CD4-positive, alpha-beta T cell treated with Interleukin-4 for 4 hours (primary cell): ENCODE results near the gene SLC16A7.
A peak's percentile ranks its signal among the peaks of the same experiment; 100 is the strongest.
"Not testable (repeated sequence)": the region's sequence is repeated elsewhere in the genome, so short reads cannot be mapped to it uniquely, and the experiment has no call there.

Source experiments
- DNase-seq: peaks from one replicate; pipeline ENCODE4 v3.0.0-alpha.2; 2020

SLC16A7 gene, protein sequence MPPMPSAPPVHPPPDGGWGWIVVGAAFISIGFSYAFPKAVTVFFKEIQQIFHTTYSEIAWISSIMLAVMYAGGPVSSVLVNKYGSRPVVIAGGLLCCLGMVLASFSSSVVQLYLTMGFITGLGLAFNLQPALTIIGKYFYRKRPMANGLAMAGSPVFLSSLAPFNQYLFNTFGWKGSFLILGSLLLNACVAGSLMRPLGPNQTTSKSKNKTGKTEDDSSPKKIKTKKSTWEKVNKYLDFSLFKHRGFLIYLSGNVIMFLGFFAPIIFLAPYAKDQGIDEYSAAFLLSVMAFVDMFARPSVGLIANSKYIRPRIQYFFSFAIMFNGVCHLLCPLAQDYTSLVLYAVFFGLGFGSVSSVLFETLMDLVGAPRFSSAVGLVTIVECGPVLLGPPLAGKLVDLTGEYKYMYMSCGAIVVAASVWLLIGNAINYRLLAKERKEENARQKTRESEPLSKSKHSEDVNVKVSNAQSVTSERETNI

DNA sequence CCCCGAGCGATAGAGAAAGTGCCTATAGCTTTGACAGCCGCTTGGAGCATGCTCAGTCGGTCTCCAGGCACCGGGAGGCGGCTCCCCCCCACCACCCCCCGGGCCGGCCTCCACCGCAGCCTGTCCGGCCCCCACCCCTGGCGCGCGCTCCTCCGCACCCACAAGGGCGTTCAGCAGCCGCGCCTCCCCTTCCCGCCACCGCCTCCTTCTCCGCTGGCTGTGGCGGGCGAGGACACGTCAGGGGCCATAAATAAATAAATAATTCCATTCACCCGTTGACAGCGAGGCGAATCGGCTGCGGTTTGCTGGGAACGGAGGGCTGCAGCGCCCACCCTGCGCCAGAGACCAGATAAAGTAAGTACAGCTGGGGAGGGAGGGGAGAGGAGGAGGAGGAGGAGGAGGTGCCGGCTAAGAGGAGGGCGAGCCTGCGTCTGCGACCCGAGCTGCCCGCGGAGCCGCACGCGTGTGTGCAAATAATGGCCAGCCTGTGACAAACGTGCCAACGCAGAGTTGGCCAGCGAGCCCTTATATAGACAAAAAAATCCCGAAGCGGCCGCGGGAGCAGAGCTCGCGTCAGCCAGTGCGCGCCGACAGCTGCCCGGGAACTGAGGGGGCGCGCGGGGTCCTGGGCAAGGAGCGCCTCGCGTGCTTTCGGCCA, at the start of gene SLC16A7:
TSS of gene SLC16A7 (plus strand) at position 147 of the 658 bp plus-strand sequence. CDS start 108,773 bp downstream, outside the sequence.
- DNase-seq: peak; percentile 87

DNA sequence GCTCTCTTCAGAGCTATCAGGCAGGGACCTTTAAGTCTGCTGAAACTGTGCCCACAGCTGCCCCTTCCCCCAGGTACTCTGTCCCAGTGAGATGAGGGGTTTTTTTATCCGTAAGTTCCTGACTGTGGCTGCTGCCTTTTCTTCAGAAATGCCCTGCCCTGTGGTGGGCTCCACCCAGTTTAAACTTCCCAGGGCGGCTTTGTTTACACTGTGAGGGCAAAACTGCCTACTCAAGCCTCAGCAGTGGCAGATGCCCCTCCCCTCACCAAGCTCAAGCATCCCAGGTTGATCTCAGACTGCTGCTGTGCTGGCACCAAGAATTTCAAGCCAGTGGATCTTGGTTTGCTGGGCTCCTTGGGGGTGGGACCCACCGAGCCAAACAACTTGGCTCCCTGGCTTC, 46.9 kb upstream of the SLC16A7 start:
- peak; percentile 27 for DNase-seq

DNA sequence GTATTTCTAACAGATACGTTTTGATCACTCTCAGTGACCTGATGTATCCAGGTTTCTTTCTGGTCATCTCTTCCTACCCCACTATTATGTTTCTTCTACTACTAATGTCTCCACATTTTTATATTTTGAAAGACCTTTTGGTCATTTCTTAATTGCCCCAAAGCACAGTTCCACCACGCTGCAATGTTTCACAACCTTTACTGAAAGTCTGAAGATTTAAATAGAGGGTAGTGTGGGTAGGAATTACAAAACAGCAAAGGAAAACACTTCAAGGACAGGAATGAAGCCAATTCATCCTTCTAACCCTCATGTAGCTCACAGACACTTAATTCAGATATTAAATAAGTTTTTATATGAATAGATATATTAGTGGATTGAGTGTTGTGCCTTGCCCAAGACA, 36.1 kb upstream of the SLC16A7 start:
- no peak for DNase-seq

DNA sequence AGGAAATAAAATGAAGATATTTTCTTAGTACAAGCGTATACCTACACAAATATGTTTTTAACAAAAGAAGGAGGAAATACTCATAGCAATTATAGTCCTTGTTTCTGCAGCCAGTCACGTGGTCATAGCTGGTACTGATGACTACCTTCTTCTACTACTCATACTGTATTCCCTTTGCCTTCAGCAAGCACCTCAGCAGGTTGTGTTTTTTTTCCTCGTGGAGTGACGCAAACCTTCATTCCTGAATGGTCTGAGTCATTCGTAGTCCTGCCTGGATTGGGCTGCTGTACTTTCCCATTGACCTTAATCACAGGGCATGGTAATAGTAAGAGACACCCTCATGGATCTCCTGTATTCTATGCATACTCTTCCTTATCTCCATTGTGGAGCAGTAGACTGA, 25.7 kb upstream of the SLC16A7 start:
- no peak for DNase-seq

DNA sequence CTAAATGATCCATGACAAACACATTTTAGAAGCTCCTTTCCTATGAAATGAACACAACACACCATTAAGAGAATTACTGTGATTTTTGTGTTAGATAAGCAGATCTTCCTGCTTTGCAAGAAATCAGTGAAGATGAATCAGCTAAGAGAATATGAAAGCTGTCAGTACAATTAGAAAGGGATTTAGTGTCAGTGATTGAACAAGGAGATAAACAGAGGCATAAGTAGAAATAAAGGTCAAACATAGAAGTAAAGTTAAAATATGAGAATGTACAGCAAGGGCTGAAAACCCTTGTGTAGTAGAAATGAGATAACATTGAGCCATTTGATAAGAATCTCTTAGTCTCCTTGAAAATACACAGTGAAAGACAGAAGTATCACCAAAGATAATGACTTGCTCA, 21.4 kb upstream of the SLC16A7 start:
- no peak for DNase-seq

DNA sequence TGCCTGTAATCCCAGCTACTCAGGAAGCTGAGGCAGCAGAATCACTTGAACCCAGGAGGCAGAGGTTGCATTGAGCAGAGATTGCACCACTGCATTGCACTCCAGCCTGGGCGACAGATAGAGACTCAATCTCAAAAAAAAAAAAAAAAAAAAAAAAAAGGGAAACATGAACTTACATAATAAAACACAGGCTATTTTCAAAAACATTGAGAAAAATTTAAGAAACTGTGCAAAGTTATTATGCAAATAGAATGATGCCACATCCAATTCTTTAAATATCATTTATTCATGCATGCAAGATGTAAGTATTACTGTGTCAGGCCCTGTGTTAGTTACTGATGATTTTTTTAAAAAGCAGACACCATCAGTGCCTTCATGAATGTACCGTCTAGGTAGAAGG, 20.0 kb upstream of the SLC16A7 start:
- DNase-seq: no peak

DNA sequence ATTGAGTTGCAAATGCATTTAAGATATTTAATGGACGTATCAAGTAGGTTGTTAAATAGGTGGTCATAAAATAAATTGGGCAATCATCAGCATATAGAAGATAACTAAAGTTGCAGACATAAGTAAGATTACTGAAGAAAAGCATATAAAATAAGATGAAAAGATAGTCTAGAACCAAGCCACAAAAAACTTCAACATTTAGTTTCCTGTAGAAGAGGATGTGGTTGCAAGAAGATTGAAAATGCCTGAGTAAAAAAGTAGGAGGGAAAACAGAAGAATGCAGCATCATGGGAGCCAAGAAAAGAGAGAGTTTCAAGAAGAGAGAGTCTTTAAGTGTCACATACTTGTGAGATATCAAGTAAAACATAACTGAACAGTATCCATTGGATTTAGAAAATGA, 17.6 kb upstream of the SLC16A7 start:
- DNase-seq: no peak

DNA sequence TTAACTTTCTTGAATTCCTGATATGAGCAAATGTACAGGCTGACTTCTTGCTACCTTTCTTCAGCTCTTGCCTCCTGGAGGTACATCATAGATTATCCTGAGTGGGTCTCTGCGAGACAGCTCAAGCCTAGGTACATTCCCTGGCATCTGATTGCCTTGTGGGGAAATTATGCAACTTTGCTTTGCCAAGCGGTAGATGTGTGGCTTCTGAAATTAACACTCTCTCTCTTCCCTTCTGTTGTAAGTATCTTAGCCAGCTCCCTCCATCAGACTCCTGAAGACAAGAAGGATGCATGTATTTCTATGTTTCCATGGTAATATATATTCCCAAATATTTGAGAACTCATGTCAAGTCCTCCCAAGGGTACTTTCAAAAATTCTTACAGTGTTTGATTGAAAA, 16.2 kb upstream of the SLC16A7 start:
- DNase-seq: no peak

DNA sequence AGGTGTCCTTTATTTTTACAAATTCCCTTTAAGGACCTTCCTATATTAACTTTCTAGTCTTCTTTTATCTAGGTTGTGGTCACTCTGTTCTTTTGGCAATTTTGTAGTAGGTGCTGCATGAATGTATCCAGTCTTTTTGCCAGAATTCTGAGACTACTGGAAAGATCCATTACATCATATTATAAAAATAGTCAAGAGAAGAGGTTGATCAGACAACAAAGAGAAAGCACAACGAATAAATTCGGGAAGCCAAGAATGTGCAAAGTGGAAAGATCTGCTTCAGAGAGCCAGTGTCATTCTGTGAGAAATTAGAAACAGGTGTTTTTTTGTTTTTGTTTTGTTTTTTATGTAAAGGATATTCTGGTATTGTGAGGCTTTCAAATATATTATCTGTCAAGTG, 15.8 kb upstream of the SLC16A7 start:
- DNase-seq: no peak

DNA sequence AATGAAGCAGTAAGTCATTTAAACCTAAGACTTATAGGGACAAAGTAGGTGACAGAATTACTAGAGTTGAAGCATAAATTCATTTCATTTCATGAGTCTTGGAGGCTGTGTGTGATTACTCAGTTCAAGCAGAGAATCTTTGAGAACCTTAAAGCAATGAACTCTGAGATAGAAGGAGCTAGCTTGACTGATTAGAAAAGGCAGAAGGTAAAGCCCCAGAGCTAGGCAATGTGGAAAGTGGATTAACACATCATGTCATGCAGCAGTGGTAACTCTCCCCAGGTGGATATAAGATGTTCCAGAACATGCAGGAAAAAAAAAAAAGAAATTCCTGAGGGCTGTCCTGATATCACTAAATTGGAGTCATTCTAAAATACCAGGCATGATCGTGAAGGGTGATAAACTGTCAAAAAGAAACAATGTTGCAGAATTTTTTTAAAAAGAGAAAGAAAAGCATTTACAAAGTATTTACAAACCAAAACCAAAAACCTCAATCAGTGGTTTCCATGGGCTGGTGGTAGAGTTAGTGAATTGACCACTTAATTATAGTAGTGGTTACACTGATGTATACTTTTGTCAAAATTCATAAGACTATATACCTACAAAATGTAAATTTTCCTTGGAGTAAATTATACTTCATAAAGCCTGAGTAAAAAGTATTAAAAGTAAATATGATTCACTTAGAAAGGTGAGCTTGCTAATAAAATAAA, 12.7 kb upstream of the SLC16A7 start:
- DNase-seq: no peak

DNA sequence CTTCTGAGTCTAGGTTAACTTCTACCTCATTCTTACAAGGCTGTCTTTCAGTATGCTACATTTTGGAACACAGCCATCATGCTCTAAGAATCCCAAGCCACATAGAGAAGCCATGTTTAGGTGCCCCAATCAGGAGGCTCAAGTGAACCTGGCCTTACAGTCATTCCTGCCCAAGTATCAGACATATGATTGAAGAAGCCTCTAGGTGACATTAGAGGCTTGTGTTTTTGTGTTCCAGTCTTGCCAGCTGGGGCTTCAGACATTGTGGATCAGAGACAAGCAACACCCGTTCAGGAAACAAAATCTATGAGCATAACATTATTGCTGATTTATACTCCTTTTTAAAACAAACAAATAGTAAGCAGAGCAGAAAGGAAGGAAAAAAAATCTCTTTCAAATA, 8.1 kb upstream of the SLC16A7 start:
- DNase-seq: no peak

DNA sequence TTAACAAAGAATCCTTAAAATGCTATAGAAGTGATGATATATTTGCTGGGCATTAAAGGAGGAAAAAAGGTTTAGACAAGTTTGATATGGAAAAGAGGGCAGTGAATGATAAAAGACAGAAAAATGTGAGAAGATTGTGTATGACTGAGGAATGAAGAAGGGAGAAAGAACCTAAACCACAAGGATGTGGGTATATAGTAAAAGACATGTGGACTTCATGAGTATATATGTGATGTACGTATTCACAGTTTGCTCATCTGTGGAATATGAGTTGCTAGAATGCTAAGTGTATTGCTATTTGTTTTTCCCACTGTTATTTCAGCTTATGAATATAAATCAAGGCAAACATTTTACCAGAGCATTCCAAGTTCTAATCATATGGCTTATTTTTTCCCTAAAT, 2.1 kb upstream of the SLC16A7 start:
- DNase-seq: no peak

DNA sequence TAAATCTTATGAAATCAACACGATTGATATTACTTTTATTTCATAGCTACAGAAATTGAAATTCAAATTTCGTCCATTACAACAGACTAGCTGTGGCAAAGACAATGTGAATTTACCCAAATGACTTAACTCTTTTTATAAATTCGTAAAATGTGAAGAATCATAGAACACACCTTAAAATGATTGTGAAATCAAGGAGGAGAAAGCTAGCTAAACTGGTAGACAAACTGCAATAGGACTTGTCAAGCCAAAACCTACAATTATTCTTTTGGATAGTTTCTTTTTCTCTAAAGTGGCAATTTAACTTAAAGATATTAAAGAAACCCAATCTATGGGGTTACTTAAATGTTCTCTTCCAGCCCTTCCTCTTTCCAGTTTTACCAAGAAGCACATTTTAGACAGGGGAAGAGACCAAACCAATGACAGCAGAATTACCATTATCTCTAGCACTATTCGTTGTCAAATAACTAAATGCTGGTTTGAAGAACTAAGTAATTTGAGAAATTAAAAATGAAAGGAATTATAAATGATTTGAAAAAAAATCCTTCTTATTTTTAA, 807 bp upstream of the SLC16A7 start:
- DNase-seq: no peak

DNA sequence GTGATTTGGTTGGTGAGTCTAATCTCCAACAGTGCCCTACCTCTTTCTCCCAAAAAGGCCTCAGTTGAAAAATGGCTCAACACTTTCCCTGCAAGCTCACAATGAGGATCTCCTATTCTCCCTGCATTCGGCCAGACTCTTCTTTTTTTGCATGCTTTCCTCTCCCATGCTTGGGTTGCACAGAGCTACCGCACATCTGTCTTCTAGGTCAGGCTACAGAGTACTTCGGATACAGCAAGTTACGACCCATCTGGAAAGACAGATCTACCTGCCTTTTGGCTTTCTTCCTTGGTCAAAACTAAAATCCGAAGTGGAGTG, 305 bp upstream of the SLC16A7 start:
- DNase-seq: no peak

DNA sequence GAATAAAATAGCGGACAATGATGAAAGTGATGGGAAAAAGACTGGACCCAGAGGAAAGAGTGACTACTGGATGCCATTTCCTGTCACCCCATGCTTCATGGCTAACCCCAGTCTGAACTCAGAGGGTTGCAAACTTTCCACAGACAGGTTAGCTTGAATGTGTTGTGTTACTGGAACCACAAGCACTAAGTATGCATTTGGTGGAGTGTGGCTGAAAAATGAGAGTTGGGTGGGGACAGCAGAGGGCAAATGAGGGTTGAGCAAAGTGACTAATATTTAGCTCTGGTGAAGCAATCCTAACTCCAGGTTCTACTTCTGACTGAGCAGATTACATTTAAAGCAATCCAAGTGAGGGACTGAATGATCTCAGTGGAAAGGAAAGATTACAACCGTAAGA, 1.6 kb downstream of the SLC16A7 start:
- peak; percentile 80 for DNase-seq

DNA sequence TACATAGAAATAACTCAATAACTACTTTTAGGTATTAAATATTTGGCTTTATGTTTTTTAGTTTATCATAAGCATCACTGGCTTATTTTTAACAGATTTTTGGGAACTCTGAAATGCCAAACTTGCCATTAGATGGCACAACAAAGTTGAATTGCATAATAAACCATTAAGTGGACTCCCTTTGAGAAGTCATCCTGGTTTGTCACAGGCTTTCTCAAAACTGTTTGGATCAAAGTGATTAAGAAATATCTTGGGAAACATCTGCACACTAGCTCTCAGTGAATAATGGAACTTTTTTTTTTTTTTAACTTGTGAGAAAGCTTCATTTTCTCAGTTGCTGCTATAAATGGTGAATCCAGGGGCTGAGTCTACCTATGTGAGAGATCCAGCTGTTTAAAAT, 4.3 kb downstream of the SLC16A7 start:
- no peak for DNase-seq

DNA sequence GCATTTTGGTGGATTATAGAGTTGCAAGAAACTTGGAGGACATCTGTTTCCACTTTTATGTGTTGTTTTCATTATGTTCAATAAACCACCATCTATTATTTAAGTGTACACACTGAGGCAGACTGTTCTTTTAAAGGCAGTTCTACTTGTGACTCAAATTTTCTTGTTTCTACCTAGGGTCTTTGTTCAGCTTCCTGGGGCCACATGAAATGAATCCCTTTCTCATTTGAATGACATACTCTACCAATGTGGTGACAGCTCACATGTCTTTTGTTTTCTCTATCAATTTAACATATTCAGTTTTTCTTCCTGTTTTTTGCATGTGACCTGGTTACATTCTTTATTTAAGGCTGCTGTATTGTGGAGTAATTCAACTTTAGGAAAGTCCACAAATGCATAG, 7.9 kb downstream of the SLC16A7 start:
- no peak for DNase-seq

DNA sequence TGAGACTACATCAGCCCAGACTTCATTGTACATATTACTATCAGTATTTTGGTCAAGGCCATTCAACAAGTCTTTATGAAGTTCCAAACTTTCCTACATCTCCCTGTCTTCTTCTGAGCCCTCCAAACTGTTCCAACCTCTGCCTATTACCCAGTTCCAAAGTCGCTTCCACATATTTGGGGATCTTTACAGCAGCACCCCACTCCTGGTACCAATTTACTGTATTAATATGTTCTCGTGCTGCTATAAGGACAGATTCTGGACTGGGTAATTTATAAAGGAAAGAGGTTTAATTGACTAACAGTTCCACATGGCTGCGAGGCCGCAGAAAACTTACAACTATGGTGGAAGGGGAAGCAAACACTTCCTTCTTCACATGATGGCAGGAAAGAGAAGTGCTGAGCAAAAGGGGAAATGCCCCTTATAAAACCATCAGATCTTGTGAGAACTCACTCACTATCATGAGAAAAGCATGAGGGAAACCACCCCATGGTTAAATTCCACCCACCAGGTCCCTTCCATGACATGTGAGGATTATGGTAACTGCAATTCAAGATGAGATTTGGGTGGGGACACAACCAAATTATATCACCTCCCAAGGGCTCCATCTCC, 17.1 kb downstream of the SLC16A7 start:
- DNase-seq: not testable (repeated sequence)

DNA sequence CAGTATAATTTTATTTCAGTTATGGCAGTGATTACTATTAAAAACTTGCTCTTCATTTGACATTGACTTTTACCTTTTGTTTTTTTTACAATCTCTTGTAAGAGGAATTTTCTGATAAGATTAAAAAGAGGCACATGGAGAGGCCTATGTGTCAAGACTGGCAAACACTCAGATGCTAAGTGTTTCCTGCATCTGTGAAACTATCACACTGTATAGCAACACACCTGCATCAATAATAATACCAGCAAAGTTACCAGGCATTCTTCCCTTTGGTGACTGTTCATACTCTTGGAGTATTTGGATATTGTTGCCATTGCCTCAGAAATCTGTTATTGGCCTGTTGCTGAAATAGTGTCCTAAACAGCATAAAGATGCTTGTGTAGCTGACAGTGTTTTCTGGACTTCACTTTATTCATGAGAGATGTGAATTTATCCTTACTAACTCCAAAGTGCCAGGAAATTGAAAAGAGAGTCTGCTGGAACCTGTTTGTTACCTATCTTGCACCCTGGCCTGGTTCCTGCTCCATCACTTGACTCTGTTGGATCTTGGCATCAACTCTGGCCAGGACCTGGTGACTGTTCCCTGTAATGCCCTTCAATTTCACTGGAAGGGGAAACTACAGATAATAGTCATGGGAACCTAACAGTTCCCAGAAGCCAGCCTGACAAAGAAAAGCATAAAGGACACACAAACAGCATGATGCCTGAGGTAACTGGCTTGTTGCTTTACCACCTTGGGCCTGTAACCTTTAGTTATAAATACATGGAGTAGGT, 19.8 kb downstream of the SLC16A7 start:
- no peak for DNase-seq

DNA sequence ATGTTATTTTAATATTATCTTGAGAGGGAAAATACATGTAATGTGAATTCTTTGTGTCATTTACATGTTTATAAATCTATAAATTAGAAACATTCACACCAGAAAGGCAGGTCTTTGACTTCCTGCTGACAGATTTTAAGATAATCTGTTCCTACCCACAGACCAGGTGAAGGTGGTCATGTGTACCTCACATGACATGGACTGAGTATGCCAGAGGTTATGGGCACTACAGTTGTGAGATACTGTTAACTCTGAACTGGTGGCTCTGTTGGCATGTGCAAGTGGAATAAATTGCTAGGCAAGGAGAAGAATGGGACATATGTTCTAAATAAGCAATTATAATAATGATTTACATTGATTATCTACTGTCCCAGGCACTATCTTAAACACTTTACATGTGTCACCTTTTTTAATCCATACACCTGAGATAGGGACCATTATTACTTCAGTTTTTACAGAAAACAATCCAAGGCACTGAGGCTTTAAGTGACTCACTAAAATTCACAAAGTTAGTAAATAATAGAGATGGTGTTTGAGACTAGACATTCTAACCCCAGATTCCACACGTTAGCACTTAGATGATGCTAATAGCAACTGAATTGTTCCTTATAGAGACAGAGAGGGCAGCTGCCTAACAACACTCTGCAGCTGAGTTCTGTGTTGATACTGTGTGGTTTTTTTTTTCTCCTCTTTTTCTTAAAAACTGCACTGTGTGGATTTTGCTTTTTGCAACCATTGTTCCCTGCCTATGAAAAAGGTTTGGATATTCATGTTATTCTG, 23.8 kb downstream of the SLC16A7 start:
- DNase-seq: no peak

DNA sequence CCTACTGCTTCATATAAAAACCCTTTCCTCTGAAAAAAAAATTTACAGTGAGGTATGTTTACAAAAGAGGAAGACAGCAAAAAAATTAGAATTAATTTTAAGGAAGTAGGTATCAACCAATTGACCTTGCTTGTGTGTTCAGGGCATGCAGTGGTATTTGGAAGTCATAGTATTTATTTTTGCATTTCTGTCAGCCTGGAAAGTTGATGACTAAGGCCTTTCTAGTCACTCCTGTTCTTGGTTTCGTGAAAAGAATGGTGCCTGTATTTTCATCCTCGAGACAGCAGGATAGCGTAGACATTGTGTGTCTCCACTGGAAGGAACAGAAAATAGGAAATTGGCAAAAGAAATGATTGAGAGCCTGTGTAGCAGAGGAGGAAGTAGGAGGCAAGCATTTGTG, 24.5 kb downstream of the SLC16A7 start:
- DNase-seq: no peak
